Measurements from ENCODE around the gene LTBP4. TPM values are rescaled to one million over a fixed set of nuclear protein-coding genes. Genes with fewer than 3 reads are reported as not detected.

Gene LTBP4
- total and polyA plus RNA-seq, 2 donors (not counting 3 experiments of a cell fraction or from before 2014, with no cell fraction given) = 25.9 to 38.0 TPM

- no peak overlapping the region for H3K4me2 ChIP-seq (ENCODE audit: insufficient read depth, low read length)
- no peak for DNase-seq (ENCODE audit: low read depth, low spot score)
- ChIA-PET POLR2A (no interaction called here), CTCF (interaction anchor here (0.6 kb wide), 1 partner anchor 19 kb away, joined by 3 read pairs; no protein-coding TSS in a partner anchor)
- no peaks in the 10 kb centered on the region for H3K9me3 ChIP-seq (replicated peaks; ENCODE audit: control insufficient read depth, insufficient read depth, low read length)
- H2AFZ ChIP-seq (ENCODE audit: low read depth, low read length) = no peak overlapping the region
- H3K9ac ChIP-seq (replicated peaks; ENCODE audit: extremely low read depth, insufficient read depth, low read length) = no peak overlapping the region
- no peak overlapping the region for H3K27ac ChIP-seq (ENCODE audit: insufficient read depth, low read depth, low read length)
- H3K9me1 ChIP-seq (replicated peaks; ENCODE audit: control insufficient read depth, extremely low read depth, insufficient read depth, low read length) = no peaks in the 10 kb centered on the region
- no peaks in the 10 kb centered on the region for H4K20me1 ChIP-seq (replicated peaks; ENCODE audit: control insufficient read depth, extremely low read depth, insufficient read depth, low read length)
- H3K4me1 ChIP-seq (ENCODE audit: control insufficient read depth, extremely low read depth, insufficient read depth, low read length) = peaks cover 15% of the 10 kb centered on the region
- no peak for FAIRE-seq
- no TSS peak for BruUV-seq (replicated peaks)
- H3K27me3 ChIP-seq (ENCODE audit: control insufficient read depth in 2 of 2, insufficient read depth in 2 of 2, low read length in 2 of 2) = no peaks in the 10 kb centered on the region
- no peak for TF ChIP-seq POLR2A (IDR thresholded peaks at IDR 0.05; ENCODE audit: low read depth, low read length)
- TF ChIP-seq FOS (IDR thresholded peaks at IDR 0.05; ENCODE audit: borderline replicate concordance, insufficient read depth, low read length) = no peak
- no peak for TF ChIP-seq MYC (IDR thresholded peaks at IDR 0.05; ENCODE audit: low read depth, low read length)
- TF ChIP-seq POLR2AphosphoS5 (IDR thresholded peaks at IDR 0.05; ENCODE audit: insufficient read depth, low read depth, low read length) = no peak
- TF ChIP-seq JUN (IDR thresholded peaks at IDR 0.05; ENCODE audit: borderline replicate concordance, insufficient read depth, insufficient read length, low read depth) = no peak
- TF ChIP-seq EZH2 (IDR thresholded peaks at IDR 0.05; ENCODE audit: borderline replicate concordance, low read depth, low read length, severe bottlenecking) = no peak
- no peak for TF ChIP-seq GATA2 (IDR thresholded peaks at IDR 0.05; ENCODE audit: insufficient read depth, insufficient read length, low read depth, low read length)
- no peak for TF ChIP-seq MAX (IDR thresholded peaks at IDR 0.05; ENCODE audit: insufficient read depth, insufficient read length)
- no peak for TF ChIP-seq CTCF (IDR thresholded peaks at IDR 0.05; ENCODE audit: extremely low read depth in 1 of 2, insufficient read depth in 1 of 2, low read depth in 1 of 2, low read length in 2 of 2)
- dilution Hi-C loops (cut with MboI; ENCODE audit: extremely low pct_ligation_motif_present, low sequenced_read_pairs) (no loop called here), intact Hi-C loops (cut with micrococcal nuclease) (no loop called here)
- H3K79me2 ChIP-seq (ENCODE audit: control insufficient read depth, insufficient read depth, low read length) = no peaks in the 10 kb centered on the region
- H3K36me3 ChIP-seq (ENCODE audit: control insufficient read depth in 2 of 2, extremely low read depth in 1 of 2, insufficient read depth in 2 of 2, low read length in 2 of 2) = peaks cover 9 to 17% of the 10 kb centered on the region in 2 experiments
- H3K4me3 ChIP-seq (replicated peaks in 1 of 3; ENCODE audit: insufficient read depth in 1 of 3, low read depth in 1 of 3, low read length in 3 of 3) = no peak overlapping the region
Observed at GRCh38 chr19:40583283-40583682, 17.9 kb upstream of the LTBP4 start.

Data from endothelial cell of umbilical vein (primary cell).